Measurements from ENCODE around the gene LTBP3.

The LTBP3 gene

GRCh38 chr11:65555693-65556231, 2.4 kb downstream of the LTBP3 start:
- DNase-seq (ENCODE audit: low spot score): no peak
- TF ChIP-seq CTCF (IDR thresholded peaks at IDR 0.05; ENCODE audit: extremely low read depth, missing control alignments): no peak

GRCh38 chr11:65554842-65555430, 3.2 kb downstream of the LTBP3 start:
- TF ChIP-seq CTCF (IDR thresholded peaks at IDR 0.05; ENCODE audit: extremely low read depth, missing control alignments): no peak
- no peak for DNase-seq (ENCODE audit: low spot score)

- TF ChIP-seq CTCF (IDR thresholded peaks at IDR 0.05; ENCODE audit: extremely low read depth, missing control alignments): no peak
- DNase-seq (ENCODE audit: low spot score): no peak
Measured at GRCh38 chr11:65554057-65554818, 3.9 kb downstream of the LTBP3 start.

GRCh38 chr11:65553301-65554001, 4.7 kb downstream of the LTBP3 start:
- no peak for TF ChIP-seq CTCF (IDR thresholded peaks at IDR 0.05; ENCODE audit: extremely low read depth, missing control alignments)
- DNase-seq (ENCODE audit: low spot score): peak; percentile 71

GRCh38 chr11:65552388-65552951, 5.7 kb downstream of the LTBP3 start:
- DNase-seq (ENCODE audit: low spot score): no peak
- TF ChIP-seq CTCF (IDR thresholded peaks at IDR 0.05; ENCODE audit: extremely low read depth, missing control alignments): no peak

- peak; percentile 81 for DNase-seq (ENCODE audit: low spot score)
- peak; percentile 83 for TF ChIP-seq CTCF (IDR thresholded peaks at IDR 0.05; ENCODE audit: extremely low read depth, missing control alignments)
Measured at GRCh38 chr11:65551572-65552387, 6.4 kb downstream of the LTBP3 start.

Data from GM20000 (cell line).